HUES64 (cell line): ENCODE data around the gene PLEKHA8.
A peak's percentile ranks its signal among the peaks of the same experiment; 100 is the strongest.

Experiments
- H3K27ac ChIP-seq: 2 replicates; pipeline ENCODE4 v1.7.0; 2013; ENCODE audit warnings: low read depth, low read length, inconsistent platforms
- H3K27me3 ChIP-seq: 2 replicates; pipeline ENCODE4 v1.6.1; 2013; ENCODE audit warnings: mild to moderate bottlenecking, low read length; ENCODE audit not compliant: insufficient read depth
- H3K36me3 ChIP-seq: 2 replicates; pipeline ENCODE4 v1.6.1; 2013; ENCODE audit warnings: mild to moderate bottlenecking, low read length; ENCODE audit not compliant: insufficient read depth
- H3K4me1 ChIP-seq: 2 replicates; pipeline ENCODE4 v1.6.1; 2013; ENCODE audit warnings: mild to moderate bottlenecking, low read length, moderate library complexity; ENCODE audit not compliant: insufficient read depth
- H3K4me3 ChIP-seq: 2 replicates; pipeline ENCODE4 v1.5.1; 2013; ENCODE audit warnings: mild to moderate bottlenecking, low read length, moderate library complexity
- H3K9ac ChIP-seq: 2 replicates; pipeline ENCODE4 v1.6.1; 2013; ENCODE audit warnings: mild to moderate bottlenecking, low read depth, low read length
- H3K9me3 ChIP-seq: 2 replicates; pipeline ENCODE4 v1.6.1; 2013; ENCODE audit warnings: low read depth, low read length; ENCODE audit not compliant: insufficient read depth
- WGBS: fragments of 150-250, 120-280 bp; methylation state at CpG from one replicate; pipeline ENCODE4 v1.1.7; 2013; ENCODE audit warnings: missing lambda C conversion rate; 5-methylcytosine and 5-hydroxymethylcytosine counted together

Gene PLEKHA8

GRCh38 chr7:30104157-30104556 lies 75.9 kb downstream of the PLEKHA8 start:
- no peaks in the 10 kb centered on the region for H3K4me1 ChIP-seq
- WGBS, result 83% methylated on average over 1 of the region's 1 CpG
- H3K4me3 ChIP-seq, result no peak overlapping the region
- no peak overlapping the region for H3K27ac ChIP-seq
- no peaks in the 10 kb centered on the region for H3K27me3 ChIP-seq
- H3K9ac ChIP-seq, result no peak overlapping the region
- peaks cover 2% of the 10 kb centered on the region; the same call in 1 of the 2 replicates for H3K36me3 ChIP-seq
- H3K9me3 ChIP-seq, result peaks cover 9% of the 10 kb centered on the region

- Histone ChIP-seq H3K27me3 (no peaks in the 10 kb centered on the region), H3K36me3 (no peaks in the 10 kb centered on the region), H3K9ac (no peak overlapping the region), H3K4me3 (no peak overlapping the region), H3K9me3 (peaks cover 20% of the 10 kb centered on the region), H3K4me1 (no peaks in the 10 kb centered on the region), H3K27ac (no peak overlapping the region)
- 94% methylated on average over 5 of the region's 5 CpGs for WGBS
Observed at GRCh38 chr7:30112103-30112713, 84.0 kb downstream of the PLEKHA8 start.

- Histone ChIP-seq H3K9me3 (peaks cover 20% of the 10 kb centered on the region), H3K4me1 (no peaks in the 10 kb centered on the region), H3K27me3 (no peaks in the 10 kb centered on the region), H3K36me3 (no peaks in the 10 kb centered on the region), H3K9ac (no peak overlapping the region), H3K27ac (no peak overlapping the region), H3K4me3 (no peak overlapping the region)
Observed at GRCh38 chr7:30113144-30113543, 84.9 kb downstream of the PLEKHA8 start.

GRCh38 chr7:30114536-30115238 lies 86.5 kb downstream of the PLEKHA8 start:
- Histone ChIP-seq H3K4me3 (no peak overlapping the region), H3K9me3 (peaks cover 20% of the 10 kb centered on the region), H3K4me1 (no peaks in the 10 kb centered on the region), H3K27ac (no peak overlapping the region), H3K36me3 (no peaks in the 10 kb centered on the region), H3K27me3 (no peaks in the 10 kb centered on the region), H3K9ac (no peak overlapping the region)
- WGBS, result 88% methylated on average over 3 of the region's 3 CpGs

GRCh38 chr7:30115709-30116297 lies 87.6 kb downstream of the PLEKHA8 start:
- no peaks in the 10 kb centered on the region for H3K27me3 ChIP-seq
- WGBS, result 88% methylated on average over 29 of the region's 34 CpGs
- H3K9me3 ChIP-seq, result peaks cover 20% of the 10 kb centered on the region
- H3K36me3 ChIP-seq, result no peaks in the 10 kb centered on the region
- no peak overlapping the region for H3K27ac ChIP-seq
- no peaks in the 10 kb centered on the region for H3K4me1 ChIP-seq
- H3K9ac ChIP-seq, result no peak overlapping the region
- H3K4me3 ChIP-seq, result no peak overlapping the region

GRCh38 chr7:30116771-30117170 lies 88.6 kb downstream of the PLEKHA8 start:
- H3K27ac ChIP-seq, result no peak overlapping the region
- H3K9ac ChIP-seq, result no peak overlapping the region
- 70% methylated on average over 6 of the region's 6 CpGs for WGBS

GRCh38 chr7:30117896-30118295 lies 89.7 kb downstream of the PLEKHA8 start:
- H3K36me3 ChIP-seq, result no peaks in the 10 kb centered on the region
- H3K27ac ChIP-seq, result no peak overlapping the region
- H3K4me1 ChIP-seq, result no peaks in the 10 kb centered on the region
- peaks cover 15% of the 10 kb centered on the region for H3K9me3 ChIP-seq
- WGBS, result 86% methylated on average over 4 of the region's 4 CpGs
- no peak overlapping the region for H3K4me3 ChIP-seq
- no peak overlapping the region for H3K9ac ChIP-seq
- H3K27me3 ChIP-seq, result no peaks in the 10 kb centered on the region

More at GRCh38 chr7:30116771-30117170, 88.6 kb downstream of the PLEKHA8 start:
- peaks cover 20% of the 10 kb centered on the region for H3K9me3 ChIP-seq
- H3K36me3 ChIP-seq, result no peaks in the 10 kb centered on the region
- H3K4me1 ChIP-seq, result no peaks in the 10 kb centered on the region
- H3K27me3 ChIP-seq, result no peaks in the 10 kb centered on the region
- no peak overlapping the region for H3K4me3 ChIP-seq

- H3K4me3 ChIP-seq, result no peak overlapping the region
- no peaks in the 10 kb centered on the region for H3K36me3 ChIP-seq
- WGBS, result 93% methylated on average over 4 of the region's 4 CpGs
- no peaks in the 10 kb centered on the region for H3K4me1 ChIP-seq
- H3K9me3 ChIP-seq, result 0 out of 2 replicates have a peak, but pooled peaks cover 7% of the 10 kb centered on the region
- no peak overlapping the region for H3K9ac ChIP-seq
- H3K27ac ChIP-seq, result no peak overlapping the region
- H3K27me3 ChIP-seq, result no peaks in the 10 kb centered on the region
Observed at GRCh38 chr7:30119890-30120577, 91.8 kb downstream of the PLEKHA8 start.

GRCh38 chr7:30133736-30134610 lies 105.8 kb downstream of the PLEKHA8 start:
- Histone ChIP-seq H3K4me1 (0 out of 2 replicates have a peak, but pooled peaks cover 6% of the 10 kb centered on the region), H3K27me3 (peaks cover 38% of the 10 kb centered on the region), H3K27ac (peak overlapping the region; percentile 58; the same call in 1 of the 2 replicates), H3K9ac (no peak overlapping the region), H3K4me3 (peak overlapping the region; percentile 84), H3K9me3 (no peaks in the 10 kb centered on the region), H3K36me3 (no peaks in the 10 kb centered on the region; the same call in 1 of the 2 replicates)
- WGBS, result 52% methylated on average over 13 of the region's 13 CpGs

GRCh38 chr7:30134611-30135300 lies 106.5 kb downstream of the PLEKHA8 start, which contains the start of gene MTURN:
MTURN (plus strand) TSS chr7:30134986; CDS start chr7:30135137, 151 bp downstream.
- Histone ChIP-seq H3K4me3 (peak within 1 kb of the TSS; percentile 84), H3K9ac (peak within 1 kb of the TSS; percentile 36), H3K27ac (peak within 1 kb of the TSS; percentile 58; the same call in 1 of the 2 replicates), H3K36me3 (no peaks in the 10 kb centered on the region), H3K9me3 (no peaks in the 10 kb centered on the region), H3K4me1 (0 out of 2 replicates have a peak, but pooled peaks cover 6% of the 10 kb centered on the region), H3K27me3 (peaks cover 38% of the 10 kb centered on the region)
- WGBS, result under 1% methylated on average over 99 of the region's 99 CpGs
